ENCODE measurements around the gene KCNA10.

Gene KCNA10

GRCh38 chr1:110493059-110493699 is 25.8 kb downstream of the KCNA10 start:
- TF ChIP-seq EZH2phosphoT487 (IDR thresholded peaks at IDR 0.05; ENCODE audit: low read length) (no peak), CTCF (IDR thresholded peaks at IDR 0.05; ENCODE audit: low read length) (no peak), EZH2 (optimal IDR thresholded peaks at IDR 0.05; ENCODE audit: low read depth, low read length) (no peak)
- H3K4me2 ChIP-seq (ENCODE audit: low read depth, low read length), result no peak overlapping the region
- no peaks in the 10 kb centered on the region for H4K20me1 ChIP-seq (ENCODE audit: insufficient read depth, low read length)
- no peaks in the 10 kb centered on the region for H3K9me2 ChIP-seq (replicated peaks; ENCODE audit: insufficient read depth, low read length)
- H3K9me3 ChIP-seq (replicated peaks; ENCODE audit: insufficient read depth, low read length), result no peaks in the 10 kb centered on the region
- no peaks in the 10 kb centered on the region for H3F3A ChIP-seq (ENCODE audit: insufficient read depth, low read length)
- no peaks in the 10 kb centered on the region for H3K36me3 ChIP-seq (replicated peaks; ENCODE audit: insufficient read depth, low read length)
- no peak overlapping the region for H3K9ac ChIP-seq (ENCODE audit: low read length)
- DNase-seq, result no peak
- no peak overlapping the region for H2AFZ ChIP-seq (ENCODE audit: low read length)
- no peak overlapping the region for H3K4me3 ChIP-seq (ENCODE audit: low read length)
- no peaks in the 10 kb centered on the region for H3K27me3 ChIP-seq (replicated peaks; ENCODE audit: insufficient read depth, low read length)
- H3K79me2 ChIP-seq (ENCODE audit: low read length), result no peaks in the 10 kb centered on the region
- no peaks in the 10 kb centered on the region for H3K4me1 ChIP-seq (ENCODE audit: low read length)
- no peak overlapping the region for H3K27ac ChIP-seq (ENCODE audit: low read length)

GRCh38 chr1:110492573-110492972 is 26.4 kb downstream of the KCNA10 start:
- H3K9me3 ChIP-seq (replicated peaks; ENCODE audit: insufficient read depth, low read length), result no peaks in the 10 kb centered on the region
- no peak overlapping the region for H2AFZ ChIP-seq (ENCODE audit: low read length)
- no peak for DNase-seq
- no peaks in the 10 kb centered on the region for H3K79me2 ChIP-seq (ENCODE audit: low read length)
- no peaks in the 10 kb centered on the region for H4K20me1 ChIP-seq (ENCODE audit: insufficient read depth, low read length)
- H3F3A ChIP-seq (ENCODE audit: insufficient read depth, low read length), result no peaks in the 10 kb centered on the region
- H3K27ac ChIP-seq (ENCODE audit: low read length), result no peak overlapping the region
- no peak overlapping the region for H3K4me3 ChIP-seq (ENCODE audit: low read length)
- H3K36me3 ChIP-seq (replicated peaks; ENCODE audit: insufficient read depth, low read length), result no peaks in the 10 kb centered on the region
- H3K4me1 ChIP-seq (ENCODE audit: low read length), result no peaks in the 10 kb centered on the region
- H3K4me2 ChIP-seq (ENCODE audit: low read depth, low read length), result no peak overlapping the region
- no peak overlapping the region for H3K9ac ChIP-seq (ENCODE audit: low read length)
- no peaks in the 10 kb centered on the region for H3K27me3 ChIP-seq (replicated peaks; ENCODE audit: insufficient read depth, low read length)
- TF ChIP-seq EZH2 (optimal IDR thresholded peaks at IDR 0.05; ENCODE audit: low read depth, low read length) (no peak), EZH2phosphoT487 (IDR thresholded peaks at IDR 0.05; ENCODE audit: low read length) (no peak), CTCF (IDR thresholded peaks at IDR 0.05; ENCODE audit: low read length) (no peak)
- H3K9me2 ChIP-seq (replicated peaks; ENCODE audit: insufficient read depth, low read length), result no peaks in the 10 kb centered on the region

GRCh38 chr1:110490791-110491451 is 28.1 kb downstream of the KCNA10 start:
- H3K27me3 ChIP-seq (replicated peaks; ENCODE audit: insufficient read depth, low read length), result no peaks in the 10 kb centered on the region
- H3K36me3 ChIP-seq (replicated peaks; ENCODE audit: insufficient read depth, low read length), result no peaks in the 10 kb centered on the region
- H3K79me2 ChIP-seq (ENCODE audit: low read length), result no peaks in the 10 kb centered on the region
- DNase-seq, result no peak
- H3K9ac ChIP-seq (ENCODE audit: low read length), result no peak overlapping the region
- no peak overlapping the region for H3K27ac ChIP-seq (ENCODE audit: low read length)
- no peak overlapping the region for H3K4me3 ChIP-seq (ENCODE audit: low read length)
- TF ChIP-seq EZH2 (optimal IDR thresholded peaks at IDR 0.05; ENCODE audit: low read depth, low read length), result no peak
- TF ChIP-seq CTCF (IDR thresholded peaks at IDR 0.05; ENCODE audit: low read length), result no peak
- no peak for TF ChIP-seq EZH2phosphoT487 (IDR thresholded peaks at IDR 0.05; ENCODE audit: low read length)
- no peaks in the 10 kb centered on the region for H3K9me3 ChIP-seq (replicated peaks; ENCODE audit: insufficient read depth, low read length)
- no peak overlapping the region for H3K4me2 ChIP-seq (ENCODE audit: low read depth, low read length)
- no peaks in the 10 kb centered on the region for H4K20me1 ChIP-seq (ENCODE audit: insufficient read depth, low read length)
- no peaks in the 10 kb centered on the region for H3K9me2 ChIP-seq (replicated peaks; ENCODE audit: insufficient read depth, low read length)
- no peaks in the 10 kb centered on the region for H3K4me1 ChIP-seq (ENCODE audit: low read length)
- no peak overlapping the region for H2AFZ ChIP-seq (ENCODE audit: low read length)
- no peaks in the 10 kb centered on the region for H3F3A ChIP-seq (ENCODE audit: insufficient read depth, low read length)

All from MM.1S (cell line).